Spleen (tissue), 11 donors: Measurements from ENCODE around the gene SYNC. TPM values are rescaled to one million over a fixed set of nuclear protein-coding genes. Genes with fewer than 3 reads are reported as not detected.
"Not testable (repeated sequence)": the region's sequence is repeated elsewhere in the genome, so short reads cannot be mapped to it uniquely, and the experiment has no call there.

Experiments used
- DNase-seq: peaks from one replicate; pipeline ENCODE4 v3.0.0-alpha.2; 2020
- H3K27ac ChIP-seq, 8 donors: fragments of 200-600 bp; sonication (generic) in 7 of 8; 1 replicate in 4 of 8; 2 replicates in 4 of 8; pipeline versions ENCODE4 v1.5.0 to v1.8.0; 2016 to 2021; ENCODE audit warnings: inconsistent platforms in 4 of 8, mild to moderate bottlenecking in 4 of 8, moderate library complexity in 1 of 8
- H3K27me3 ChIP-seq, 7 donors: fragments of 200-600 bp; sonication (generic) in 6 of 7; replicated peaks in 1 of 7; 1 replicate in 4 of 7; 2 replicates in 3 of 7; pipeline versions ENCODE4 v1.5.0 to v1.8.0; 2016 to 2021; ENCODE audit warnings: inconsistent platforms in 3 of 7, mild to moderate bottlenecking in 1 of 7
- H3K36me3 ChIP-seq, 6 donors: fragments of 200-600 bp; sonication (generic) in 5 of 6; 1 replicate in 4 of 6; 2 replicates in 2 of 6; pipeline versions ENCODE4 v1.5.0 to v1.8.0; 2016 to 2021; ENCODE audit warnings: inconsistent platforms in 2 of 6
- H3K4me1 ChIP-seq, 6 donors: fragments of 200-600 bp; sonication (generic) in 5 of 6; 1 replicate in 3 of 6; 2 replicates in 3 of 6; pipeline versions ENCODE4 v1.5.0 to v1.8.0; 2016 to 2021; ENCODE audit warnings: inconsistent platforms in 3 of 6
- H3K4me3 ChIP-seq, 8 donors: fragments of 200-600 bp; sonication (generic) in 7 of 8; 1 replicate in 4 of 8; 2 replicates in 4 of 8; pipeline versions ENCODE4 v1.5.0 to v1.8.0; 2016 to 2021; ENCODE audit warnings: inconsistent platforms in 4 of 8, mild to moderate bottlenecking in 4 of 8, moderate library complexity in 2 of 8
- H3K9me3 ChIP-seq, 8 donors: fragments of 200-600 bp; sonication (generic) in 7 of 8; 1 replicate in 4 of 8; 2 replicates in 4 of 8; pipeline versions ENCODE4 v1.5.0 to v1.8.0; 2016 to 2021; ENCODE audit warnings: inconsistent platforms in 4 of 8
- POLR2A ChIP-seq, 3 donors: fragments of 450-650 bp; IDR thresholded peaks; one replicate each; pipeline ENCODE4 v1.5.1; 2017; ENCODE audit warnings: antibody characterized with exemption in 3 of 3, mild to moderate bottlenecking in 1 of 3
- POLR2AphosphoS5 ChIP-seq, 3 donors: sonication (generic); formaldehyde crosslinking; IDR thresholded peaks; one replicate each; pipeline ENCODE4 v1.5.1; 2017; ENCODE audit warnings: antibody characterized with exemption in 3 of 3
- WGBS, 5 donors: extraction: QIAGEN DNeasy Blood & Tissue Kit in 3 of 5; methylation state at CpG; one replicate each; pipeline versions ENCODE4 v1.1.5 to v1.1.7; 2013 to 2018; 5-methylcytosine and 5-hydroxymethylcytosine counted together
- intact Hi-C: fragments of 100-400 bp; cut with DNase I; formaldehyde crosslinking; loops from one replicate; pipeline ENCODE4 v1.15.0; 2023; ENCODE audit warnings: low total_unique reads
- polyA plus RNA-seq, 3 donors: library from polyadenylated mRNA; stranded (reverse); fragments of 200-250 nt; gene quantifications; one replicate each; pipeline ENCODE4 v1.2.1, GENCODE V29; 2013
- small RNA-seq, 4 donors: library from RNA; depleted of rRNA; stranded (forward); fragments of <200 nt; gene quantifications; one replicate each; pipeline ENCODE3, GENCODE V24; 2016
- total RNA-seq, 7 donors: library from RNA; depleted of rRNA in 3 of 7; stranded (reverse); fragments of >200 nt in 3 of 7; fragmentation: NEBNext Ultra II Directional in 4 of 7; extraction: Animal tissue kit (Norgen Biotek cat#: 25700) in 4 of 7; gene quantifications; one replicate each; pipeline versions ENCODE4 v1.1.0 to v1.2.1, GENCODE V29; 2016 to 2021
- TF ChIP-seq, protein P1 (sequence below), 11 experiments: fragments of 200-600 bp in 7 of 11; fragments of 450-650 bp in 4 of 11; sonication (generic) in 4 of 11; IDR thresholded peaks in 8 of 11; conservative IDR thresholded peaks in 3 of 11; 1 replicate in 7 of 11; 2 replicates in 4 of 11; pipeline versions ENCODE4 v1.4.0 to v1.8.0; 2016 to 2021; ENCODE audit warnings: antibody characterized with exemption in 11 of 11, inconsistent platforms in 4 of 11, mild to moderate bottlenecking in 1 of 11
- donor health status: healthy with polysubstance abuse.
- donor health status: DM: no; HTN: no; CAD: no; lungs with moderate emphysema.
- donor health status: DM: no; HTN: no; CAD: no.
- donor health status: Bipolar disorder and iron deficiency.
- donor health status: healthy.
- donor health status: DM: no; HTN: no; CAD: no.
- donor health status: DM: yes; HTN: yes; CAD: no.

Gene SYNC
- total and polyA plus RNA-seq, 10 donors, result 1.2 to 9.2 (median 5.6) TPM

DNA sequence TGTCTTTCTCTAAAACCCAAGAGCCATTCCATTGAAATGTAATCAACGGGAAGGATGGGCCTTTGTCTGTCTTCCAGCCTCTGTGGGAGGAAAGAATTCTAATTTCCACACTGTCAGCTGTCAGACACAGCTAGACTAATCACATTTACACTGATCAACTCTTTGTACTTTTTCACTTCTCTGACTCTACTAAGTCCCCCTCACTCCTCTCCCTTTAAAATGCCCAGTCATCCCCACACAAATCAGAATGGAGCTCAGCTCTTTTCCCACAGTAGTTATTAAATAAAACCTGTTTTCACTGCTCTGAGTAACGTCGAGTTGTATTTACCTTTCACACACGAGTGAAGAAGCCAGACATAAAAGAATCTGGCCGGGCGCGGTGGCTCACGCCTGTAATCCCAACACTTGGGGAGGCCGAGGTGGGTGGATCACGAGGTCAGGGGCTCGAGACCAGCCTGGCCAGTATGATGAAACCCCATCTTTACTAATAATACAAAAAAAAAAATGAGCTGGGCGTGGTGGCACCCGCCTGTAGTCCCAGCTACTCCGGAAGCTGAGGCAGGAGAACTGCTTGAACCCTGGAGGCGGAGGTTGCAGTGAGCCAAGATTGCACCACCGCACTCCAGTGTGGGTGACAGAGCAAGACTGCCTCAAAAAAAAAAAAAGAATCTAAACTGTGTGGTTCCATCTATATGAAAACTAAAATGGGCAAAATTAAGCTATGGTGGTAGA, 65.5 kb downstream of the SYNC start:
- no peaks in the 10 kb centered on the region for H3K27me3 ChIP-seq
- 69 to 90% (median 83%) methylated on average over 16 of the region's 16 CpGs for WGBS, 5 donors
- no peak overlapping the region for H3K4me3 ChIP-seq
- intact Hi-C loops, result no loop called here
- DNase-seq, result no peak
- H3K36me3 ChIP-seq, result peaks cover 0 to 77% (median 25%) of the 10 kb centered on the region in 6 donors
- no peaks in the 10 kb centered on the region for H3K9me3 ChIP-seq
- peak overlapping the region in 5 of 8 donors; percentile 18 to 73 (median 44) for H3K27ac ChIP-seq
- TF ChIP-seq, protein P1, sequence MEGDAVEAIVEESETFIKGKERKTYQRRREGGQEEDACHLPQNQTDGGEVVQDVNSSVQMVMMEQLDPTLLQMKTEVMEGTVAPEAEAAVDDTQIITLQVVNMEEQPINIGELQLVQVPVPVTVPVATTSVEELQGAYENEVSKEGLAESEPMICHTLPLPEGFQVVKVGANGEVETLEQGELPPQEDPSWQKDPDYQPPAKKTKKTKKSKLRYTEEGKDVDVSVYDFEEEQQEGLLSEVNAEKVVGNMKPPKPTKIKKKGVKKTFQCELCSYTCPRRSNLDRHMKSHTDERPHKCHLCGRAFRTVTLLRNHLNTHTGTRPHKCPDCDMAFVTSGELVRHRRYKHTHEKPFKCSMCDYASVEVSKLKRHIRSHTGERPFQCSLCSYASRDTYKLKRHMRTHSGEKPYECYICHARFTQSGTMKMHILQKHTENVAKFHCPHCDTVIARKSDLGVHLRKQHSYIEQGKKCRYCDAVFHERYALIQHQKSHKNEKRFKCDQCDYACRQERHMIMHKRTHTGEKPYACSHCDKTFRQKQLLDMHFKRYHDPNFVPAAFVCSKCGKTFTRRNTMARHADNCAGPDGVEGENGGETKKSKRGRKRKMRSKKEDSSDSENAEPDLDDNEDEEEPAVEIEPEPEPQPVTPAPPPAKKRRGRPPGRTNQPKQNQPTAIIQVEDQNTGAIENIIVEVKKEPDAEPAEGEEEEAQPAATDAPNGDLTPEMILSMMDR (IDR thresholded peaks at IDR 0.05 in 8 of 11, conservative IDR thresholded peaks at IDR 0.05 in 3 of 11), result no peak
- TF ChIP-seq POLR2A (IDR thresholded peaks at IDR 0.05), result no peak
- TF ChIP-seq POLR2AphosphoS5 (IDR thresholded peaks at IDR 0.05), result no peak
- peaks cover 0 to 28% (median 0%) of the 10 kb centered on the region in 6 donors for H3K4me1 ChIP-seq

DNA sequence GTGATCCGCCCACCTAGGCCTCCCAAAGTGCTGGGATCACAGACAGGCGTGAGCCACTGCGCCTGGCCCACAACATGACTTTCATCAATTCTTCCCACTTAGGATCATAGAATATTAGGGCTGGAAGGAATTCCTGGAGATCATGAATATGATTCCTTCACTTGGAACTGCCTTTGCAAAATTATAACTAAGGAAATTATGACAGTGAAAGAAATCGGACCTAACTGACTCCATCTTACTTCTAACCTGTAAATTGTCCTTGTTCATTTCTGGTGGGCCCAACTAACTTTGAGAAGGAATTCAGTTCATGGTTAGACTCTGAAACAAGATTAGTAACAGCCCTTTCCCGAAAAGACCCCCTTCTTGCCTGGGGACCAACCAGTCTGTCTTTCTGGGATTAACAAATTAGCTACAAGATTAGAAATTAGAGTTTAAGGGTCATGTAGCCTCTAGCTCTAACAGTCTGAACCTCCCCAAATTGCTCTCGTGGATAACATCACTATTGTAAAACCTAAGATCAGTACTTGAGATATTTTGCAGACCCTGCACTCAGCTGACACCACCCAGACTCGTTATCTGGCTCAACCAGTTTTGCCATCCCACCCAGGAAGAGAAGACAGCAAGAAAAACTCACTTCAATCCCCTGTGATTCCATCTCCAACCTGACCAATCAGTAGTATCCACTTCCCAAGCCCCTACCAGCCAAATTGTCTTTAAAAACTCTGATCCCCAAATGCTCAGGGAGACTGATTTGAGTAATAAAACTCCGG, 66.9 kb downstream of the SYNC start:
- Histone ChIP-seq H3K27ac (no peak overlapping the region), H3K4me3 (no peak overlapping the region), H3K9me3 (no peaks in the 10 kb centered on the region), H3K27me3 (no peaks in the 10 kb centered on the region), H3K4me1 (peaks cover 0 to 28% (median 0%) of the 10 kb centered on the region in 6 donors), H3K36me3 (peaks cover 0 to 89% (median 27%) of the 10 kb centered on the region in 6 donors)
- intact Hi-C loops, result no loop called here
- 92 to 96% (median 94%) methylated on average over 8 of the region's 8 CpGs for WGBS, 5 donors
- no peak for DNase-seq
- TF ChIP-seq, protein P1 (IDR thresholded peaks at IDR 0.05 in 8 of 11, conservative IDR thresholded peaks at IDR 0.05 in 3 of 11), result no peak
- TF ChIP-seq POLR2AphosphoS5 (IDR thresholded peaks at IDR 0.05) (no peak), POLR2A (IDR thresholded peaks at IDR 0.05) (no peak)

DNA sequence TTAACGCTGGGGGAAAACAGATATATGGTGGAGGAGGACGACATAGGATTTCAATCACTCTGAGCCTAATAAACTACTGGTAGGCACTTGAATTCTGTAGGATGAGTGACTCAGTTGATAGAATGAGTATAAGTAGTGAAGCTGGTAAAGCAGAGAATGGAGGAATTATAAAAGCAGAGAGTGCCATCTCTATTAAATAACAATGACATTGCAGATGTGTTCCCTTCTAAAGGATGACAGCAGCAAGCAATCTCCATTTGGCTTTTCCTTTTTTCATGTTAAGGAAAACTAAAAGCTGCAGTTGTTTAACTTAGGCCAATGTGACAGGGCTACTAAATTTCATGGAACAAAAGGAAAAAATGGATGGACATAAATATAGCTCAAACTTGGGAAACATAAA, 69.7 kb downstream of the SYNC start:
- Histone ChIP-seq H3K4me1 (peaks cover 0 to 14% (median 2%) of the 10 kb centered on the region in 6 donors), H3K27me3 (no peaks in the 10 kb centered on the region), H3K9me3 (no peaks in the 10 kb centered on the region), H3K36me3 (peaks cover 0 to 90% (median 34%) of the 10 kb centered on the region in 6 donors), H3K4me3 (no peak overlapping the region), H3K27ac (no peak overlapping the region)
- TF ChIP-seq, protein P1 (IDR thresholded peaks at IDR 0.05 in 8 of 11, conservative IDR thresholded peaks at IDR 0.05 in 3 of 11), result no peak
- intact Hi-C loops, result no loop called here
- DNase-seq, result no peak
- WGBS, 5 donors, result 83 to 94% (median 93%) methylated on average over 2 of the region's 2 CpGs

DNA sequence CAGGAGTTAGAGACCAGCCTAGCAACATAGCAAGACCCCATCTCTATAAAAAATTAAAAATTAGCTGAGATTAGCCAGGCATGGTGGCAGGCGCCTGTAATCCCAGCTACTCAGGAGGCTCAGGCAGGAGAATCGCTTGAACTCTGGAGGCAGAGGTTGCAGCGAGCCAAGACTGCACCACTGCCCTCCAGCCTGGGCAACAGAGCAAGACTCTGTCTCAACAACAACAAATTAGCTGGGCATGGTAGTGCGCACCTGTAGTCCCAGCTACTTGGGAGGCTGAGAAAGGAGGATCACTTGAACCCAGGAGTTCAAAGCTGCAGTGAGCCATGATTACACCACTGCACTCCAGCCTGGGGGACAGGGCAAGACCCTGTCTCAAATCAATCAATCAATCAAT, 72.4 kb downstream of the SYNC start:
- H3K27me3 ChIP-seq, H3K4me3 ChIP-seq, H3K27ac ChIP-seq, H3K9me3 ChIP-seq, intact Hi-C loops, DNase-seq: not testable (repeated sequence)
- Histone ChIP-seq H3K4me1 (peaks cover 0 to 18% (median 4%) of the 10 kb centered on the region in 6 donors), H3K36me3 (peaks cover 0 to 96% (median 46%) of the 10 kb centered on the region in 6 donors)
- 91 to 98% (median 95%) methylated on average over 4 of the region's 4 CpGs for WGBS, 5 donors

Small RNAs within 50 kb of the gene (small RNA-seq; reads per million reads assigned to genes)
- 0 reads per million in 4 donors for gene RF00019

Other genes starting within 250 kb of the SYNC start
- not detected for gene ZBTB8B, start 237.7 kb downstream of the SYNC start, total RNA-seq
- gene ZBTB8B, start 237.7 kb downstream of the SYNC start, polyA plus RNA-seq, result under 1 TPM in 1 of 3 donors, not detected in 2; under 0.01 TPM
- 1 to 10 TPM; 1.8 to 4.0 (median 2.8) TPM for gene ZBTB8A, start 163.3 kb downstream of the SYNC start, total RNA-seq
- under 1 TPM; 0.35 to 0.67 (median 0.62) TPM for gene ZBTB8A, start 163.3 kb downstream of the SYNC start, polyA plus RNA-seq
- gene ZBTB8OS, start 52.2 kb downstream of the SYNC start, total RNA-seq, result 10 to 100 TPM; 26.7 to 46.2 (median 35.4) TPM
- gene ZBTB8OS, start 52.2 kb downstream of the SYNC start, polyA plus RNA-seq, result 10 to 100 TPM; 52.9 to 70.5 (median 53.1) TPM
- 100 to 1,000 TPM; 122 to 181 (median 158) TPM for gene RBBP4, start 51.6 kb downstream of the SYNC start, total RNA-seq
- gene RBBP4, start 51.6 kb downstream of the SYNC start, polyA plus RNA-seq, result 10 to 100 TPM; 42.4 to 74.1 (median 61.0) TPM
- gene YARS1, start 114.6 kb upstream of the SYNC start, total RNA-seq, result 100 to 1,000 TPM in 1 of 7 donors, 10 to 100 TPM in 6; 46.5 to 112 (median 60.2) TPM
- gene YARS1, start 114.6 kb upstream of the SYNC start, polyA plus RNA-seq, result 10 to 100 TPM; 25.7 to 28.7 (median 27.8) TPM
- 10 to 100 TPM; 44.1 to 76.3 (median 56.8) TPM for gene S100PBP, start 114.9 kb upstream of the SYNC start, total RNA-seq
- 10 to 100 TPM; 15.5 to 25.8 (median 17.4) TPM for gene S100PBP, start 114.9 kb upstream of the SYNC start, polyA plus RNA-seq
- gene FNDC5, start 168.1 kb upstream of the SYNC start, total RNA-seq, result not detected
- under 1 TPM in 2 of 3 donors, not detected in 1; 0.30 TPM for gene FNDC5, start 168.1 kb upstream of the SYNC start, polyA plus RNA-seq
- under 1 TPM in 1 of 7 donors, not detected in 6; 0.32 TPM for gene HPCA, start 183.7 kb upstream of the SYNC start, total RNA-seq
- under 1 TPM in 2 of 3 donors, not detected in 1; 0.29 to 0.33 TPM for gene HPCA, start 183.7 kb upstream of the SYNC start, polyA plus RNA-seq
- 10 to 100 TPM in 6 of 7 donors, 1 to 10 TPM in 1; 9.9 to 24.6 (median 12.5) TPM for gene TMEM54, start 198.6 kb upstream of the SYNC start, total RNA-seq
- gene TMEM54, start 198.6 kb upstream of the SYNC start, polyA plus RNA-seq, result 10 to 100 TPM in 1 of 3 donors, 1 to 10 TPM in 2; 4.3 to 14.1 (median 5.6) TPM